ENCODE measurements around the gene NIPA2. TPM values are rescaled to one million over a fixed set of nuclear protein-coding genes. Genes with fewer than 3 reads are reported as not detected.

Gene NIPA2
- total RNA-seq, 1 donor from 2014 or later, result 67.1 TPM

GRCh38 chr15:22902981-22903380 lies 64.5 kb downstream of the NIPA2 start:
- DNase-seq, result no peak

- DNase-seq, result no peak
Observed at GRCh38 chr15:22903427-22903826, 65.0 kb downstream of the NIPA2 start.

- DNase-seq, result no peak
Observed at GRCh38 chr15:22903961-22904534, 65.6 kb downstream of the NIPA2 start.

- no peak for DNase-seq
Observed at GRCh38 chr15:22904736-22905135, 66.3 kb downstream of the NIPA2 start.

GRCh38 chr15:22907161-22907950 lies 68.9 kb downstream of the NIPA2 start:
- DNase-seq, result no peak

GRCh38 chr15:22908830-22909229 lies 70.4 kb downstream of the NIPA2 start:
- no peak for DNase-seq

- no peak for DNase-seq
Observed at GRCh38 chr15:22911306-22911705, 72.8 kb downstream of the NIPA2 start.

GRCh38 chr15:22912256-22912655 lies 73.8 kb downstream of the NIPA2 start:
- no peak for DNase-seq

GRCh38 chr15:22913646-22914380 lies 75.3 kb downstream of the NIPA2 start:
- DNase-seq, result no peak

- no peak for DNase-seq
Observed at GRCh38 chr15:22915866-22916515, 77.5 kb downstream of the NIPA2 start.

GRCh38 chr15:22916606-22917350 lies 78.3 kb downstream of the NIPA2 start:
- no peak for DNase-seq

- no peak for DNase-seq
Observed at GRCh38 chr15:22917556-22917955, 79.1 kb downstream of the NIPA2 start.

Other genes starting within 250 kb of the NIPA2 start
- 7.1 TPM for gene NIPA1, start 52.0 kb upstream of the NIPA2 start, total RNA-seq
- 92.6 TPM for gene CYFIP1, start 141.7 kb downstream of the NIPA2 start, total RNA-seq
- gene TUBGCP5, start 200.9 kb downstream of the NIPA2 start, total RNA-seq, result 34.8 TPM